Osteocyte (in vitro differentiated cells): ENCODE results near the gene CBX6. TPM values are rescaled to one million over a fixed set of nuclear protein-coding genes. Genes with fewer than 3 reads are reported as not detected.
"Not testable (repeated sequence)": the region's sequence is repeated elsewhere in the genome, so short reads cannot be mapped to it uniquely, and the experiment has no call there.

ENCODE experiments used
- DNase-seq: peaks from one replicate; pipeline ENCODE4 v3.0.0; 2021; ENCODE audit warnings: mixed read lengths; ENCODE audit not compliant: unreplicated experiment; ENCODE audit errors: extremely low spot score
- H3K27ac Mint-ChIP-seq: one replicate; pipeline ENCODE4 v1.8.0; 2021; ENCODE audit warnings: mild to moderate bottlenecking, mixed read lengths; ENCODE audit not compliant: unreplicated experiment
- H3K27me3 Mint-ChIP-seq: one replicate; pipeline ENCODE4 v1.8.0; 2021; ENCODE audit warnings: mixed read lengths; ENCODE audit not compliant: unreplicated experiment
- H3K36me3 Mint-ChIP-seq: one replicate; pipeline ENCODE4 v1.8.0; 2021; ENCODE audit warnings: mixed read lengths; ENCODE audit not compliant: unreplicated experiment
- H3K4me1 Mint-ChIP-seq: one replicate; pipeline ENCODE4 v1.8.0; 2021; ENCODE audit warnings: mixed read lengths; ENCODE audit not compliant: unreplicated experiment
- H3K4me3 Mint-ChIP-seq: one replicate; pipeline ENCODE4 v1.8.0; 2021; ENCODE audit warnings: mild to moderate bottlenecking, moderate library complexity, mixed read lengths; ENCODE audit not compliant: unreplicated experiment
- H3K9me3 Mint-ChIP-seq: one replicate; pipeline ENCODE4 v1.8.0; 2021; ENCODE audit warnings: mixed read lengths; ENCODE audit not compliant: unreplicated experiment
- CTCF ChIP-seq: fragments of 200-600 bp; sonication (generic); IDR thresholded peaks from 2 replicates; pipeline ENCODE4 v1.5.0; 2021; ENCODE audit warnings: antibody characterized with exemption, mild to moderate bottlenecking, moderate library complexity
- total RNA-seq: library from RNA; stranded (reverse); gene quantifications from 2 replicates; pipeline ENCODE4 v1.2.1, GENCODE V29; 2021

The CBX6 gene
- total RNA-seq, 1 donor from 2014 or later: 86.2 TPM

GRCh38 chr22:38907767-38908166, 35.8 kb upstream of the CBX6 start:
- TF ChIP-seq CTCF: no peak
- Mint-ChIP-seq H3K4me3 (no peak overlapping the region), H3K4me1 (no peaks in the 10 kb centered on the region), H3K27me3 (peaks cover 46% of the 10 kb centered on the region), H3K36me3 (no peaks in the 10 kb centered on the region), H3K27ac (no peak overlapping the region), H3K9me3 (no peaks in the 10 kb centered on the region)
- DNase-seq: no peak

DNA sequence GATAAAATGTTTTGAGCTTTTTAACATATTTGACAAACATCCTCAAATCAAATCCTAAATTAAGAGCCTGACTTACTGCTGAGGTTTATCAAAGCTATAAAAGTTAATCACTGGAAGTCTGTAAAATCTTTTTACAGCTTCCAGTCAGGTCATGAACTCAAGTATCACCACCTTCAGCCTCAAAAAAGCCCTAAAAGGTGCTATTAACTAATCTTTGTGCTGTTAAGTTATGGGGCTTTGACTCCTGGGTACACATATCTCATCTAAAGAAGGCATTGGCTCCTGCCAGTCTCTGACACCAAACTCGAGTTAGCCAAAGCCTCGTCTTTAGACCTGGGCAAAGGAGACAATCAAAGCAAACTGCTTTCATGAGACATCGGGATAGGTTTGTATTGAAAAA, 34.0 kb upstream of the CBX6 start:
- no peak for DNase-seq
- H3K4me3 Mint-ChIP-seq: no peak overlapping the region
- no peaks in the 10 kb centered on the region for H3K4me1 Mint-ChIP-seq
- TF ChIP-seq CTCF: no peak
- H3K36me3 Mint-ChIP-seq: no peaks in the 10 kb centered on the region
- H3K27ac Mint-ChIP-seq: no peak overlapping the region
- H3K27me3 Mint-ChIP-seq: peaks cover 45% of the 10 kb centered on the region
- H3K9me3 Mint-ChIP-seq: no peaks in the 10 kb centered on the region

- H3K36me3 Mint-ChIP-seq, DNase-seq, H3K4me1 Mint-ChIP-seq, H3K27ac Mint-ChIP-seq, H3K4me3 Mint-ChIP-seq, H3K9me3 Mint-ChIP-seq: not testable (repeated sequence)
- peaks cover 31% of the 10 kb centered on the region for H3K27me3 Mint-ChIP-seq
Observed at GRCh38 chr22:38904052-38904617, 32.1 kb upstream of the CBX6 start.

DNA sequence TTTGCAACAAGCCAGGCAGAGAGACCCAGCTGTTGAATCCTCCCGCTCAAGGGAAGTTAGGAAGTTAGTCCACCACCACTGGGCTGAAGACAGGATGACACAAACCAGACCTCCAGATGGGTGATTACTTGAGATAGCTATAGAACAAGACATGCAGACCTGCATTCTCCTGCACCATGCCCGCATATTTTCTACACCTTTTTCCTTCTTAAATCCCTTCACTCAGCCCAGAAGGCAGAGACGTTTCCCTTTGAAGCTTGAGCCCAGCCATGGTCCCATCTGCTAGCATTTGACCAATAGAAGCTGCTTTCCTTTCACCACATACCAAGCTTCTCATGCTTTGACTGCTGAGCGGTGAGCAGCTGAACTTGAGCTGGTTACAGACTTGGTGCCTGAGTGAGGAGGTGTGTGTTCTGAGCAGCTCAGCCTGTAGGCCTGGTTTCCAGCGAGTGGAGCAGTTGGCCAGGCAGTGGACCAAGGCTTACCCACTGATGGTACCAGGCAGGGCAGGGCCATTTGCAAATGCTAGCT, 29.2 kb upstream of the CBX6 start:
- H3K9me3 Mint-ChIP-seq: no peaks in the 10 kb centered on the region
- no peak for TF ChIP-seq CTCF
- H3K4me1 Mint-ChIP-seq: no peaks in the 10 kb centered on the region
- H3K4me3 Mint-ChIP-seq: no peak overlapping the region
- DNase-seq: no peak
- no peaks in the 10 kb centered on the region for H3K36me3 Mint-ChIP-seq
- no peak overlapping the region for H3K27ac Mint-ChIP-seq
- peaks cover 34% of the 10 kb centered on the region for H3K27me3 Mint-ChIP-seq

DNA sequence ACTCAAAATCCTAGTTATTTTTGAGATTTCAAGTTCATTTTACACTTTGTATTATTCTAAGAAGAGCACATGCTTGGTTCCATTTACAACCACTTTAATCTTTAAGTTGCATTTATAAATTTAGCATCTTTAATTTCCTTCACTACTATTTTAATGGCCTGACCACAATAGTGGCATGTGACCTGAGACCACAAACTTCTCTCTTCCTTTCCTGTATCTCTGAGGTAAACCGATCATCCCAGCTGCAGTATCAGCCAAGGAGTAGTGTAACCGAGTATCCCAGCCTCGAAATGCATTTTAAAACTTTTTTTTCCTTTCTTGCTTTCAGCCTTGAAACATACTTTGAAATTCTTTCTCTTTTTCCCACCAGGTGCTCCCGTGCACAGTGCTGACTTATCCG, 28.7 kb upstream of the CBX6 start:
- no peak for DNase-seq
- TF ChIP-seq CTCF: no peak
- Mint-ChIP-seq H3K27ac (no peak overlapping the region), H3K36me3 (no peaks in the 10 kb centered on the region), H3K27me3 (peaks cover 36% of the 10 kb centered on the region), H3K9me3 (no peaks in the 10 kb centered on the region), H3K4me1 (no peaks in the 10 kb centered on the region), H3K4me3 (no peak overlapping the region)
